Measurements from ENCODE around the gene PPP1R9B.
A peak's percentile ranks its signal among the peaks of the same experiment; 100 is the strongest.

PPP1R9B gene

GRCh38 chr17:50153650-50154575 is 3.4 kb upstream of the PPP1R9B start:
- no peak for DNase-seq (ENCODE audit: low spot score)

DNA sequence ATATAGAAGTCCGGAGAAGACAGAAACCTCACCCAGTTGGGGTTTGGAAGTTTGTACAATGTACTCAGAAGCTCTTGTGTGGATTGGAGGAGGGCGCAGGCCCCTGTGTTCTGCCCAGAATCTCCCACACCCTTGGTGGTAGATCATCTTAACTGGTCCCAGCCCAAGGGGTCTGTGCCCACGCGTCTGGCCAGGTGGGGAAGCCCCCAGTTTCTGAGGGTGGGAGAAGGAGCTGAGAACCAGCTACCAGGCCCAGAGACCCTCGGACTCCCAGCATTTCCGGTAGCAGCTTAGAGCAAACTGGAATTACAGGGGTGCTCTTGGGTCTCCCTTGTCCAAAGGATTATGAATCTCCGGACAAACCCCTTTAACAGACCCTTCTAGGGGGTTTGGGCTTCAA is 2.3 kb upstream of the PPP1R9B start:
- no peak for DNase-seq (ENCODE audit: low spot score)

DNA sequence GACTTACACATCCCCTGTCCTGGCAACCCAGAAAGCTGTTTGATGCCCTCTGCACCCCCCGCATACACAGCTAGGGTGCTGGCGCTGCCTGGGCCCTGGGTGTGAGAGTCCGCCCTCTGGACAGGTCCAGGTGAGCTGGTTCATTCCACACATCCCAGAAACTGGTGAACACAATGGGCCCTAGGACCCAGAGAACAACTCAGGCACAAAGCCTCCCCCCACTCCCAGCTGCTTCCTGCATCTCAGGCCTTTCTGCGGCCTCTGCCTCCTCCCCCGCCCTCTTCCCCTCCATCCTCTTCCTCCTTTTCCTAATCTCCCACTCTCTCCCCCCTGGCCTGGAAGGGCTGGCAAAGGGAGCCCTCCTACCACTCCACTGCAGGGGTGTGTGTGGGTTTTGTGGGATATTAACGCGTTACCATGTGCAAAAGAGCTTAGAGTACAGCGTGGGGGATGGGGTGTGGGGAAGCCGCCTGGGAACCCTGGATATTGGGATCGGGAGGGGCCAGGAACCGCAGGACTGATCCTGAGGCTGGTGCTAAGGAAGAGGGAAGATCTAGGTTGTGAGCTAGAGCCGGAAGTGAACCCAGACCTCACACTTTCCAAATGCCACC is 1.6 kb upstream of the PPP1R9B start:
- DNase-seq (ENCODE audit: low spot score), result peak; percentile 94

GRCh38 chr17:50151041-50151936 is 812 bp upstream of the PPP1R9B start:
- peak; percentile 95 for DNase-seq (ENCODE audit: low spot score)

- no peak for DNase-seq (ENCODE audit: low spot score)
Observed at GRCh38 chr17:50149417-50150353, 792 bp downstream of the PPP1R9B start.

DNA sequence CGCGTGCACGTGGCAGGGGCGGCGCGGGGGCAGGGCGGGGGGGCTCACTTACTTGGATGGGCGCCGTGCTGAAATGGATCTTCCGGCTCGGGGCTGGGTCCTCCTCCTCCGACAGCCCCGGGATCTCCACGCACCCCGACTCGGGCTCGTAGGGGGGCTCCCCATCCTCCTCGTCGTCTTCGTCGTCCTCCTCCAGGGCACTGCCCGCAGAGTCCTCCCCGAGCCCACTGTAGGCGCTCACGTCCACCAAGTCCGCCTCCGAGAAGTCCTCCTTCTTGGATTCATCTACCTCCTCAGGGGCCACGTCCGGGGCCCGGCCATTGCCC is 1.4 kb downstream of the PPP1R9B start:
- no peak for DNase-seq (ENCODE audit: low spot score)

DNA sequence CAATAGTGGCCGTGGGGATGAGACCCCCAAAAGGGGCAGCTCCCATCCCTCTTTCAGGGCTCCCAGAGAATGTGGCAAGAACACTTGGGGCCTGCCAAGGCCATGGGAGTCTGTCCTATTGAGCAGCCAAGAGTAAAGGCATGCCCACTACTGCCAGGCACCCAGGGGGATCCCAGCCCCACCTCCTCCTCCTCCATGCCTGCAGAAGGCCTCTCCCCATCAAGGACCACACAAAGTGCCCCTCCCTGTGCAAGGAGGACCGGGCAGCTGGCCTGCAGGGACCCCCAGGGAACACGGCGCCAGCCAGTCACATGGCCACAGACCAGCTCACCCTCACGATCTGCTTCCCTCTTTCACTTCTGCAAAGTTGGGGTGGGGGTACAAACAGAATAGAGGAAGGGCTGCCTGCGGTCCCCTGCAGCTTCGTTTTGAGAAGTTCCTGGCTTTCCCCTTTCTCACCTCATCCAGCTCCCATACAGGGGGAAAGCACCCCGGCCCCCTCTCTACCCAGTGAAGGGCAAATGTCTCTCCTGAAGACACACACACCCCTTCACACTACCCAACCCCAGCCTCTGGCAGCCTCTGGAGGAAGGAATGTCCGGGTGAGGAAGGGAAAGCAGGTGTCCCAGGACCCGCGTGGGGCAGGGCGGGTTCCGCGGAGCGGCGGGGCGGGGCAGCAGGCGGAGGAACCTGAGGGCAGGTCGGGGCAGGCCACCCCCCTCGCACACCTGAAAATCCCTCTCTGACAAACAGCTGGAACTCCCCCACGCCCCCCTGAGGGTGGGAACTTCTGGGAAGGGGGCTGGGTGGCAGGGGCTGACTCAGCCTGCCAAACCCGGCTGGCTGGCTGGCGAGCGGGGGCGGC is 2.0 kb downstream of the PPP1R9B start:
- DNase-seq (ENCODE audit: low spot score), result peak; percentile 86

DNA sequence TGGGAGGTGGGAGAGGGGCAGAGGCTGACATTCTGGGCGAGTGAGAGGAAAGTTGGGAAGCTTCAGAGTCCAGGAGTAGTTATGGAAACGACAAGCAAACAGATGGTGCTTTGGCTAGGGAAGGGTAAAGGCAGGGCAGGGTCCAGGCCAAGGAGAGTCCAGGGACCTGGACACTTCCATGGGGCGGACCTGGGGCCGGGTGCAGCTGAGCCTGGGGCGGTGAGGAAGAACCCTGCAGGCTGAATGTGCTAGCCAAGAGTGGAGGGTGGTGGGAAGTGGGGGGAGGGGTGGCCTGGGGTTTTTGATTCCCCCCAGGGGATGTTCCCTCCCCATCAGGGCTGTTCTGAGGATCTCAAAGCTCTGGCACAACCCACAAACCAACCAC is 2.6 kb downstream of the PPP1R9B start:
- peak; percentile 82 for DNase-seq (ENCODE audit: low spot score)

DNA sequence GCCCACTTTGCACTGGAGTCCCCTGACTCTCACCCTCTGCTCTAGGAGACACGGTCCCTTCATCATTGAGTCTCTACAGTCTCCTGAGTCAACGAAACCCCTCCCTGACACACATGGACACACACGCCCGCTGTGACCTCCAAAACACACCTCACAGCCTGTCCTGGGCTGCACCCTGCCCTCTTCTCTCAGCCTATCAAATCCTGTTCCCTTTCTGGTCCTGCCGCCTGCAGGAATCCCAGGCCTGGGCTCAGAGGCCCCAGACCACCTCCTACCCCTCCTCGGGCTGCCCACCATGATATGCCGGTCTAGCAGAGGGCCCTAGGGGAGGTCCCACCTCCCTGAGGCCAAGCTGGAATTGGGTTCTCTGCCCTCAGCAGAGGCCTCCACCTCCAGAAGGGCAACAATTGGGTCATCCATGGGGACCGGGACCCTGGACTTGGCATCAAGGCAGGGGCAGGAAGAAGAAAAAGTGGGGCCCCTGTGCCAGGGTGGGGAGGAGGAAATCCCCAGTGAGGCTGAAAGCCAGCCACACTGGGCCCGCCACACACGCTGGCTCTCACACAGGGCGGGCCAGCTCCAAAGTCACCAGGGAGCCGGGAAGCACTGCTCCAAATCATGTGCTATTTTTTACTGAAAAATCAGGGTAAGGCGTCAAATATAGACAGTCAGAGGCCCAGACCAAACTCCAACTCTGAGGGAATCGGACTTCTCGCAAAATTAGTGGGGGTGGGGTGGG is 3.4 kb downstream of the PPP1R9B start:
- no peak for DNase-seq (ENCODE audit: low spot score)

DNA sequence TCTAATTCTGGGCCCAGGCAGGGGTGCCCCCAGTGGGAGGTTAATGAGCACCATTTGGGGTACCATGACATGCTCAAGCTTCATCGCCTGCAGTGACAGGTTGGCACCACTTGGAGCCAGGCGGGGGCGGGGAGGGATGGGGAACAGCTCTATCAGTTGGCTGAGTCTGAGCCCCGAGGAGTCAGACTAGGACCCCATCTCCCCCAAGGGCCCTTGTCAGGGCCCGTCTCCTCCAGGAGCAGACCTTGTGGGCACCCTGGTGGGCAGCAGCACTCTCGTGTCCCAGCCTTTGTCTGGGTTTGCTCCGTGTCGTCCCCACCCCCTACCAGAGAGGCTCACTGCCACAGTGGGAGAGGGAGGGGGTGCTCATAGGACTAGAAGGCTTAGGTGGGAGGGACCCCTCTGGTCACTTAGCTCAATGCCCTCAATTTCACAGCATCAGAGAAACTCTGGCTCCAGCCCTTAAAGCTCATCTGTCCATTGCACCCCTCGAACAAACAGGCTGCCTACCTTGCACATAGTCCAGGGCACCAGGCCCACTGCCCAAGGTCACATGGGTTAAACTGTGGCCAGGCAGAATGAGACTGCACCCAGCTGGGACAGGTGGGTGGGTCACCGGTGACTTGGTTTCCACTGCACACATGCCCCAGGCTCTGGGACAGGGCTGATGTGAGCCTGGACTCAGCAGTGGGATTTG is 4.1 kb downstream of the PPP1R9B start:
- no peak for DNase-seq (ENCODE audit: low spot score)

DNA sequence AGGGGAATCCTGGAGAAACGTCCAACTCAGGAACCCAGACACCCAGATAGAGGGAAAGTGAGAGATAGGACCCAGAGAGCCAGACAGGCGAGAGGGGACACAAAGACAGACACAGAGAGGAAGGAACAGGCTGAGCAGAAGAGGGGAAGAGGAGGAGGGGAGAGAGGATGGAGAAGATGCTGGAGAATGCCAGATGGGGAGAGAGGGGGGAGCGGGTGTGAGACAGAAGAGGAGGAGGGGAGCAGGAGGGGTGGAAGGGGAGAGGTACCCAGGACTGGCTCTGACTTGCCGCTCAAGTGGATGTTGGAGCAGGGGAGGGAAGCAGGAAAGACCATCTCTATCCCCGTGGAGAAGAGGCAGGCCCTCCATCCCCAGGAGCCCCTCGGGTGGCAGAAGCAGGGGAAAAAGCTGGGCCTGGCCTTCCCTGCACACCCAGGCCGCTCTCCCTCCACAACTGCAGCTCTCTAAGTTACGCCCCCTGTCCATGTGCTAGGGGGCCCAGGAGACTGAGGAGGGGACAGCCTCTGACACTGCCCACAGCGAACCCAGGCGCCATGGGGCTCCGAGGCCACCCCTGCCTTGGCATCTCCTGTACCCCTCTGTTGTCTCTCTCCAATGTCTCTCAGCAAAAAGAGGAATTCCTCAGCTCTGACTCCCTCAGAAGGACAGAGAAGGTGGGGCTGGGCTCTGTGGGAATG is 4.8 kb downstream of the PPP1R9B start:
- DNase-seq (ENCODE audit: low spot score), result no peak

DNA sequence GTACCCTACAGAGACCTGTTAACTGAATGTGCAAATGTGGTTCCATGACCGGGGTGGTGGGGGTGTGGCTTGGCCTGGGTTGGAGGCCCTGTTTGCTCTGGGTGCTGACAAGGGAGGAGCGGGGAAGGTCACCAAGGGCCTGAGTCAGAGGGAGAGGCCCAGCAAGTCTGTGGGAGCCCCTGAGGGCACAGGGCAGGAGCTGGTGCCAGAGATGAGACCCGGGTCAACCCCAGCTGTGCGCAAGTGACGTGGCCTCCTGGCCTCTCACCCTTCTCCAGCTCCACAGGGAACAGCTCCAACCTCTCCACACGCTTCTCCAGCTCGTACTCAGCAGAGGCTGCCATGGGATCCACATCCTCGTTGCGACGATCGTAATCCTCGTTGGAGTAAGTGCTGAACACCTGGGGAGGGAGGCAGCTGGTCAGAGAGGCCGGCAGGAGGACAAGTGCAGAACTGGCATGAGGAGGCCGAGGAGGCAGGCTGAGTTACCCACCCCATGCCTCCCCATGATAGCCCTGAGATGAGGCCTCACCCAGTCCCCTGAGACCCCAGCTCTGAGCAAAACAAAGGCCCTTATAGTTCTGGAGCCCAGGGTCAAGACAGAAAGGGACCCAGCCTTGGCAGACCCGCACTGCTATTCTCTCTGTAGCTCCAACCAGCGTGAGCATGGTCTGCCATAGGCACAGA is 5.5 kb downstream of the PPP1R9B start:
- no peak for DNase-seq (ENCODE audit: low spot score)

GRCh38 chr17:50144355-50144754 is 6.1 kb downstream of the PPP1R9B start:
- DNase-seq (ENCODE audit: low spot score), result no peak

- DNase-seq (ENCODE audit: low spot score), result no peak
Observed at GRCh38 chr17:50143461-50144176, 6.9 kb downstream of the PPP1R9B start.

DNA sequence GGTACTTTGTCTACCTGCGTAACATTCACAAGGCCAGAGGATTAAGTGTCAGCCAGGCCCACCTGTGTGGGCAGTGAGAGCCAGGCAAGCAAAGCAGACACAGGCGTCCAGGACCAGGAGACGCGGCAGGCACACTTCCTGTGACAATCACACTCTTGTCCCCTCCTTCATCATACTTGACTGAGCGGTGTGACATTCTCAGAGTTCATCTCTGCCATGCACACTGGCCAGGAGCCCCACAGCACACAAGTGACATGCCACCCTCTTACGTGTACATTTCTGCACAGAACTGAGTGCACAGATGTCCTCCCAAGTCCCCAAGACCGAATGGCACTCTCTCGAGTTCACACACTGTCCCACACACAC is 8.7 kb downstream of the PPP1R9B start:
- DNase-seq (ENCODE audit: low spot score), result no peak

- no peak for DNase-seq (ENCODE audit: low spot score)
Observed at GRCh38 chr17:50141026-50141744, 9.3 kb downstream of the PPP1R9B start.
